Neuronal stem cell (in vitro differentiated cells): ENCODE data around the gene SCGB3A2.

ENCODE experiments used
- DNase-seq: peaks from one replicate; pipeline ENCODE4 v3.0.0-alpha.2; 2013; ENCODE audit warnings: low spot score
- H2AFZ ChIP-seq: one replicate; pipeline ENCODE4 v1.6.1; 2013; ENCODE audit warnings: mild to moderate bottlenecking, low read length, inconsistent platforms
- H2AK5ac ChIP-seq: 2 replicates; pipeline ENCODE4 v1.6.1; 2013; ENCODE audit warnings: low read depth, mild to moderate bottlenecking, inconsistent platforms, low read length, moderate library complexity, mixed read lengths
- H2BK120ac ChIP-seq: 2 replicates; pipeline ENCODE4 v1.6.1; 2013; ENCODE audit warnings: low read depth, mild to moderate bottlenecking, inconsistent platforms, low read length, moderate library complexity, mixed read lengths
- H2BK12ac ChIP-seq: one replicate; pipeline ENCODE4 v1.6.1; 2013; ENCODE audit warnings: low read length, inconsistent platforms
- H2BK15ac ChIP-seq: 2 replicates; pipeline ENCODE4 v1.6.1; 2013; ENCODE audit warnings: mild to moderate bottlenecking, low read length, inconsistent platforms, mixed read lengths
- H2BK5ac ChIP-seq: one replicate; pipeline ENCODE4 v1.6.1; 2013; ENCODE audit warnings: inconsistent platforms, mild to moderate bottlenecking, low read length, moderate library complexity
- H3K14ac ChIP-seq: one replicate; pipeline ENCODE4 v1.6.1; 2013; ENCODE audit warnings: low read length, inconsistent platforms
- H3K18ac ChIP-seq: 2 replicates; pipeline ENCODE4 v1.6.1; 2013; ENCODE audit warnings: low read length, inconsistent platforms
- H3K23ac ChIP-seq: 2 replicates; pipeline ENCODE4 v1.6.1; 2013; ENCODE audit warnings: low read depth, mild to moderate bottlenecking, mixed read lengths, low read length, inconsistent platforms; ENCODE audit not compliant: poor library complexity
- H3K27ac ChIP-seq: replicated peaks from 3 replicates; pipeline ENCODE4 v1.5.1; 2013; ENCODE audit warnings: low read length, inconsistent platforms
- H3K27me3 ChIP-seq, 3 experiments: 2 replicates each; pipeline ENCODE4 v1.6.1; 2013; ENCODE audit warnings: low read length in 3 of 3, mild to moderate bottlenecking in 2 of 3, inconsistent platforms in 1 of 3, low read depth in 1 of 3, mixed read lengths in 1 of 3, moderate library complexity in 1 of 3; ENCODE audit not compliant: control insufficient read depth in 3 of 3, insufficient read depth in 3 of 3
- H3K36me3 ChIP-seq, 2 donors: replicated peaks in 1 of 2; 2 replicates each; pipeline ENCODE4 v1.6.1; 2013; ENCODE audit warnings: low read length in 2 of 2; ENCODE audit not compliant: control insufficient read depth in 2 of 2, insufficient read depth in 2 of 2
- H3K4ac ChIP-seq: 2 replicates; pipeline ENCODE4 v1.6.1; 2013; ENCODE audit warnings: inconsistent platforms, mild to moderate bottlenecking, low read length, moderate library complexity
- H3K4me1 ChIP-seq, 2 donors: 1 replicate in 1 of 2; 2 replicates in 1 of 2; pipeline ENCODE4 v1.6.1; 2013; ENCODE audit warnings: low read length in 2 of 2, low read depth in 1 of 2; ENCODE audit not compliant: control insufficient read depth in 2 of 2, insufficient read depth in 1 of 2
- H3K4me2 ChIP-seq: one replicate; pipeline ENCODE4 v1.6.1; 2013; ENCODE audit warnings: mild to moderate bottlenecking, low read length, inconsistent platforms; ENCODE audit not compliant: insufficient read depth, poor library complexity, severe bottlenecking
- H3K4me3 ChIP-seq, 2 donors: 2 replicates each; pipeline ENCODE4 v1.5.1; 2013; ENCODE audit warnings: low read length in 2 of 2, mild to moderate bottlenecking in 2 of 2, inconsistent platforms in 1 of 2, moderate library complexity in 1 of 2
- H3K79me1 ChIP-seq: one replicate; pipeline ENCODE4 v1.6.1; 2013; ENCODE audit warnings: low read depth, mild to moderate bottlenecking, inconsistent platforms, low read length, moderate library complexity
- H3K9ac ChIP-seq: one replicate; pipeline ENCODE4 v1.6.1; 2013; ENCODE audit warnings: mild to moderate bottlenecking, low read depth, low read length, inconsistent platforms; ENCODE audit not compliant: poor library complexity
- H3K9me3 ChIP-seq, 2 donors: replicated peaks in 1 of 2; 2 replicates each; pipeline versions ENCODE3 to v1.6.1; 2013; ENCODE audit warnings: low read length in 2 of 2, mild to moderate bottlenecking in 2 of 2, inconsistent platforms in 1 of 2, low read depth in 1 of 2, mixed read lengths in 1 of 2, moderate library complexity in 1 of 2; ENCODE audit not compliant: control insufficient read depth in 2 of 2, insufficient read depth in 1 of 2
- H4K8ac ChIP-seq: one replicate; pipeline ENCODE4 v1.6.1; 2013; ENCODE audit warnings: low read depth, mild to moderate bottlenecking, inconsistent platforms, low read length, moderate library complexity
- H4K91ac ChIP-seq: one replicate; pipeline ENCODE4 v1.6.1; 2013; ENCODE audit warnings: low read length, low read depth, mild to moderate bottlenecking, inconsistent platforms; ENCODE audit not compliant: poor library complexity
- WGBS, 2 donors: extraction: QIAGEN DNeasy Blood & Tissue Kit; methylation state at CpG; one replicate each; pipeline ENCODE4 v1.1.7; 2013; ENCODE audit warnings: missing lambda C conversion rate in 2 of 2, mixed read lengths in 1 of 2; ENCODE audit not compliant: insufficient read length in 2 of 2, insufficient replicate concordance in 1 of 2; ENCODE audit errors: extremely low coverage in 2 of 2; 5-methylcytosine and 5-hydroxymethylcytosine counted together

SCGB3A2 gene

DNA sequence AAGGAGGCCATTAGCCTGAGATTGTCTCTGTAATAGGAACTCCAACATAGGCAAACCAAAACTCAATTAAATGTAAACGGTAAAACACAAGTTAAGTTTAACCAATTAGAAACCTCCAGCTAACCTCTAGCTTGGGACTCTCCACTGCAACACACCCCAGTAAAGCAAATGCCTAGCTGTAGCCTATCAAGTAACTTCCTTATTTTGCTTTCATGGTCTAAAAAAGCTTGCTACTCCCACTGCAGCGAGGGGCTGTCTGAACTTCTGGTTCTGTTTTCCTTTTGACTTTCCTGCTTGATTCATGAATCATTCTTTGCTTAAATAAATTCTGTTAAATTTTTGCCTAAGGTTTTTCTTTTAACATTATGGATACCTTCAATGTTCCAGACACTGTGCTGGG is 52.3 kb downstream of the SCGB3A2 start:
- Histone ChIP-seq H2AK5ac (no peak overlapping the region), H3K4me1 (no peaks in the 10 kb centered on the region), H3K14ac (no peak overlapping the region), H4K91ac (no peak overlapping the region), H3K9ac (no peak overlapping the region), H3K27ac (no peak overlapping the region), H4K8ac (no peak overlapping the region), H3K4me2 (no peak overlapping the region), H3K79me1 (no peaks in the 10 kb centered on the region), H3K23ac (no peak overlapping the region), H2AFZ (no peak overlapping the region), H2BK12ac (no peak overlapping the region), H2BK120ac (no peak overlapping the region), H3K4me3 (no peak overlapping the region), H2BK5ac (no peak overlapping the region), H3K36me3 (no peaks in the 10 kb centered on the region), H3K18ac (no peak overlapping the region), H2BK15ac (no peak overlapping the region), H3K4ac (no peak overlapping the region), H3K27me3 (no peaks in the 10 kb centered on the region), H3K9me3 (no peaks in the 10 kb centered on the region)
- DNase-seq: no peak
- no CpG with 5 or more reads among the region's 2 CpGs for WGBS, 2 donors
